Erythroblast (primary cell): Measurements from ENCODE around the gene DPH3.

ENCODE experiments used
- GATA1 ChIP-seq: IDR thresholded peaks from 2 replicates; pipeline ENCODE4 v1.6.1; 2011; ENCODE audit warnings: low read depth, mild to moderate bottlenecking, control low read depth, low read length, moderate library complexity
- POLR2A ChIP-seq: IDR thresholded peaks from 2 replicates; pipeline ENCODE4 v1.6.1; 2011; ENCODE audit warnings: mild to moderate bottlenecking, low read length

- TF ChIP-seq POLR2A (no peak), GATA1 (no peak)
These were observed 45.0 kb downstream of the DPH3 start for GRCh38 chr3:16219777-16220176.
